Heart right ventricle (tissue), 16 donors: Measurements from ENCODE around the gene ZBED6. TPM values are rescaled to one million over a fixed set of nuclear protein-coding genes. Genes with fewer than 3 reads are reported as not detected.

Source experiments
- ATAC-seq, 8 donors: fragments of 200-7000 bp; cut with Tn5 transposase; one replicate each; pipeline ENCODE4 v1.9.1; 2020; ENCODE audit warnings: mild to moderate bottlenecking in 8 of 8, moderate library complexity in 8 of 8, moderate number of reproducible peaks in 1 of 8
- DNase-seq, 2 donors: peaks; one replicate each; pipeline ENCODE4 v3.0.0-alpha.2; 2020
- H3K27ac ChIP-seq, 10 donors: fragments of 200-600 bp; sonication (generic) in 2 of 10; one replicate each; pipeline versions ENCODE4 v1.5.0 to v1.8.0; 2020 to 2022; ENCODE audit warnings: mild to moderate bottlenecking in 3 of 10
- H3K27me3 ChIP-seq, 7 donors: fragments of 200-600 bp; one replicate each; pipeline ENCODE4 v1.8.0; 2021 to 2022; ENCODE audit warnings: mild to moderate bottlenecking in 2 of 7
- H3K36me3 ChIP-seq, 9 donors: fragments of 200-600 bp; sonication (generic) in 1 of 9; one replicate each; pipeline versions ENCODE4 v1.5.0 to v1.8.0; 2020 to 2022; ENCODE audit warnings: mild to moderate bottlenecking in 2 of 9
- H3K4me1 ChIP-seq, 9 donors: fragments of 200-600 bp; sonication (generic) in 1 of 9; one replicate each; pipeline versions ENCODE4 v1.5.0 to v1.8.0; 2020 to 2022; ENCODE audit warnings: mild to moderate bottlenecking in 4 of 9
- H3K4me3 ChIP-seq, 10 donors: fragments of 200-600 bp; sonication (generic) in 2 of 10; one replicate each; pipeline versions ENCODE4 v1.5.0 to v1.8.0; 2020 to 2022; ENCODE audit warnings: mild to moderate bottlenecking in 7 of 10, moderate library complexity in 2 of 10
- H3K9me3 ChIP-seq, 11 donors: fragments of 200-600 bp in 10 of 11; sonication (generic) in 2 of 11; one replicate each; pipeline versions ENCODE4 v1.5.0 to v1.8.0; 2013 to 2022; ENCODE audit warnings: mild to moderate bottlenecking in 2 of 11, control low read depth in 1 of 11, moderate library complexity in 1 of 11
- WGBS, 2 donors: extraction: QIAGEN DNeasy Blood & Tissue Kit; methylation state at CpG; one replicate each; pipeline ENCODE4 v1.1.7; 2013; ENCODE audit warnings: inconsistent platforms in 1 of 2; 5-methylcytosine and 5-hydroxymethylcytosine counted together
- intact Hi-C, 10 donors: fragments of 100-400 bp; cut with DNase I; formaldehyde crosslinking; loops; one replicate each; pipeline versions ENCODE4 v1.11.1 to v1.14.2; 2022
- polyA plus RNA-seq, 2 donors: library from polyadenylated mRNA; stranded (reverse); fragments of 200-250 nt; gene quantifications; one replicate each; pipeline ENCODE4 v1.2.3, GENCODE V29; 2013
- total RNA-seq, 10 donors: library from RNA; stranded (reverse); fragmentation: NEBNext Ultra II Directional in 3 of 10; extraction: Animal tissue kit (Norgen Biotek cat#: 25700) in 3 of 10; gene quantifications; one replicate each; pipeline versions ENCODE4 v1.2.1 to v1.2.4, GENCODE V29; 2021 to 2023
- TF ChIP-seq, protein P1 (sequence below), 9 donors: fragments of 200-600 bp; sonication (generic) in 2 of 9; IDR thresholded peaks; one replicate each; pipeline versions ENCODE4 v1.5.0 to v1.8.0; 2021 to 2022; ENCODE audit warnings: antibody characterized with exemption in 9 of 9, mild to moderate bottlenecking in 5 of 9, moderate library complexity in 1 of 9
- donor health status: Arrhythmogenic right ventricular cardiomyopathy.
- donor health status: ischemic (EF 13 %, LVEDD 7.1; RV severe dilation, severe dysfunction).
- donor health status: healthy with polysubstance abuse.
- donor health status: DM: no; HTN: yes; CAD: no.
- donor health status: DM: no; HTN: no; CAD: no.
- donor health status: ischemic (EF 25% LVEDD 6.9; RV normal size, moderate dysfunction).
- donor health status: ischemic (EF 25% LVEDD 5.7; RV mildly dilated, moderate dysfunction).
- donor health status: healthy.
- donor health status: DM: yes; HTN: yes; CAD: no.
- donor health status: Ischemic cardiomyopathy.
- donor health status: ischemic (EF 35%, LVEDD 5.7; RV mildly dilated, moderate dysfunction).
- donor health status: nonischemic (EF 11% LVEDD 7.7; RV severe dilation, severe dysfunction).
- donor health status: DM: yes; HTN: yes; CAD: no.
- donor health status: PGD.
- donor health status: ischemic (EF 29% LVEDD 5.4; RV normal size, mild dysfunction).
- donor health status: nonischemic (EF 23%, LVEDD 6.1; RV moderate dilation, normal function).

Gene ZBED6
- total and polyA plus RNA-seq, 12 donors: 0.51 to 19.4 (median 12.6) TPM

DNA sequence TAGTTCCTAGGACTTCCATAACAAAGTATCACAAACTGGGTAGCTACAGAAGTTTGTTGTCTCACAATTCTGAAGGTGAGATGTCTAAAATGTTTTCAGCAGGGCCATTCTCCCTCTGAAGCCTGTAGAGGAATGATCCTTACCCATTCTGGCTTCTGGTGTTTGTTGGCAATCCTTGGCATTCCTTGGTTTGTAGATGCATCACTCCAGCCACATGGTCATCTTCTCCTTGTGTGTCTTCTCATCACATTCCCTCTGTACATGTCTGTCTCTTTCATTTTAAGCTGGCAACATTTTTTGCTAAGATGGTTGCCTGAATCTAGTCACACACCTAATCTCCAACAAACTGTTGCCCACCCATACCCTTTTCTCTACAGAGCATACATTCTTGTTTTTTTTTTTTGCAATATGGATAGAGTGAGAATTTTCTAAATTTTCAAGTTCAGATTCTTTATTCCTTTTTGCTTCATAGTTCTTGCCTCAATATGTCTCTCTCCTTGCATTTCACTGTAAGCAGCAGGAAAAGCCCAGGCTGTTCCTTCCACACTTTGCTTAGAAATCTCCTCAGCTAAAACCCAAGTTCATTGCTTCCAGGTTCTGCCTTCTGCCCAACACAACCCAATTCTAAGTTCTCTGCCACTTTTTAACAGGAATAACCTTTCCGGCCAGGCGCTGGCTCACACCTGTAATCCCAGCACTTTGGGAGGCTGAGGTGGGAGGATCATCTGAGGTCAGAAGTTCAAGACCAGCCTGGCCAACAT, 18.3 kb downstream of the ZBED6 start:
- ATAC-seq (no peak), DNase-seq (no peak)
- Histone ChIP-seq H3K9me3 (no peaks in the 10 kb centered on the region), H3K4me1 (peaks cover 0 to 5% (median 0%) of the 10 kb centered on the region in 9 donors), H3K27ac (no peak overlapping the region), H3K27me3 (no peaks in the 10 kb centered on the region), H3K36me3 (peaks cover 0 to 95% (median 35%) of the 10 kb centered on the region in 9 donors), H3K4me3 (no peak overlapping the region)
- TF ChIP-seq, protein P1, sequence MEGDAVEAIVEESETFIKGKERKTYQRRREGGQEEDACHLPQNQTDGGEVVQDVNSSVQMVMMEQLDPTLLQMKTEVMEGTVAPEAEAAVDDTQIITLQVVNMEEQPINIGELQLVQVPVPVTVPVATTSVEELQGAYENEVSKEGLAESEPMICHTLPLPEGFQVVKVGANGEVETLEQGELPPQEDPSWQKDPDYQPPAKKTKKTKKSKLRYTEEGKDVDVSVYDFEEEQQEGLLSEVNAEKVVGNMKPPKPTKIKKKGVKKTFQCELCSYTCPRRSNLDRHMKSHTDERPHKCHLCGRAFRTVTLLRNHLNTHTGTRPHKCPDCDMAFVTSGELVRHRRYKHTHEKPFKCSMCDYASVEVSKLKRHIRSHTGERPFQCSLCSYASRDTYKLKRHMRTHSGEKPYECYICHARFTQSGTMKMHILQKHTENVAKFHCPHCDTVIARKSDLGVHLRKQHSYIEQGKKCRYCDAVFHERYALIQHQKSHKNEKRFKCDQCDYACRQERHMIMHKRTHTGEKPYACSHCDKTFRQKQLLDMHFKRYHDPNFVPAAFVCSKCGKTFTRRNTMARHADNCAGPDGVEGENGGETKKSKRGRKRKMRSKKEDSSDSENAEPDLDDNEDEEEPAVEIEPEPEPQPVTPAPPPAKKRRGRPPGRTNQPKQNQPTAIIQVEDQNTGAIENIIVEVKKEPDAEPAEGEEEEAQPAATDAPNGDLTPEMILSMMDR (IDR thresholded peaks at IDR 0.05): no peak
- intact Hi-C loops: no loop called here
- 98% methylated on average over 2 of the region's 2 CpGs for WGBS, 2 donors

DNA sequence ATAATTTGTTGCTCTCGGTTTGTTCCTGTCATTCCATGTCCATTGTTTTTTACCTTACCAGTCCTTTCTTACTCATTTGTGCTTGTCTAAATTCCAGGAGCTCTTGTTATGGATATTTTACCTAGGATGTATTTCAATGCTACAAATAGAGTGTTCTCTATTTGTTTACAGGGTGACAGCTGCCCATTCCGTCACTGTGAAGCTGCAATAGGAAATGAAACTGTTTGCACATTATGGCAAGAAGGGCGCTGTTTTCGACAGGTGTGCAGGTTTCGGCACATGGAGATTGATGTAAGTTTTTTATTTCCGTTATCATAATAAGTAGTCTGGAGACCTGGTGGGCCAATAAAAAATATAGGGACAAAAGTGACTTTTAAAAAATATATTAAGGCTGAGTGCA, 23.0 kb downstream of the ZBED6 start:
- no peak for ATAC-seq
- Histone ChIP-seq H3K27ac (no peak overlapping the region), H3K9me3 (no peaks in the 10 kb centered on the region), H3K4me1 (peaks cover 0 to 8% (median 0%) of the 10 kb centered on the region in 9 donors), H3K4me3 (no peak overlapping the region), H3K36me3 (peaks cover 0 to 100% (median 71%) of the 10 kb centered on the region in 9 donors), H3K27me3 (no peaks in the 10 kb centered on the region)
- intact Hi-C loops: no loop called here
- TF ChIP-seq, protein P1 (IDR thresholded peaks at IDR 0.05): no peak
- DNase-seq: no peak
- WGBS, 2 donors: 88 to 93% methylated on average over 6 of the region's 6 CpGs

DNA sequence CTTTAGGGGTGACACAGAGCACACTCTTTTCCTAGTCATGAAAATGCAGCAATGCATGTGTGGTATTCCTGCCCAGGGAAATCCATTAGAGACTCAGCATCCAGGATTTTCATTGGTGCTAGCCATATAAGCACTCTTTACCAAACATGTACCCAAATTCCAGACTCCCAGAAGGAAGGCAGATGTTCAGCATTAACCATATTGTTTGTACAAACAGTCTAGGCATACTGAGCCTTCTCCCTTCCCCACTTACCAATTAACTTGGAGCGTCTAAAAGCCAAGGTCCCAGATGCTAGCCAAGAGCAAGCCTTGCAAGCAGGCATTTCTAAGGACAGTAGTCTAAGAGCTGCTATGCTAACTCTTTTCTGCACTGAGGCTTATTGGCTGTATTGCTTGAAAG, 27.9 kb downstream of the ZBED6 start:
- intact Hi-C loops: no loop called here
- WGBS, 2 donors: 81 to 96% methylated on average over 1 of the region's 1 CpG
- H3K9me3 ChIP-seq: no peaks in the 10 kb centered on the region
- no peak overlapping the region for H3K27ac ChIP-seq
- no peaks in the 10 kb centered on the region for H3K27me3 ChIP-seq
- TF ChIP-seq, protein P1 (IDR thresholded peaks at IDR 0.05): no peak
- no peak for ATAC-seq
- H3K4me1 ChIP-seq: peaks cover 0 to 12% (median 0%) of the 10 kb centered on the region in 9 donors
- no peak for DNase-seq
- no peak overlapping the region for H3K4me3 ChIP-seq
- H3K36me3 ChIP-seq: peaks cover 0 to 100% (median 64%) of the 10 kb centered on the region in 9 donors

DNA sequence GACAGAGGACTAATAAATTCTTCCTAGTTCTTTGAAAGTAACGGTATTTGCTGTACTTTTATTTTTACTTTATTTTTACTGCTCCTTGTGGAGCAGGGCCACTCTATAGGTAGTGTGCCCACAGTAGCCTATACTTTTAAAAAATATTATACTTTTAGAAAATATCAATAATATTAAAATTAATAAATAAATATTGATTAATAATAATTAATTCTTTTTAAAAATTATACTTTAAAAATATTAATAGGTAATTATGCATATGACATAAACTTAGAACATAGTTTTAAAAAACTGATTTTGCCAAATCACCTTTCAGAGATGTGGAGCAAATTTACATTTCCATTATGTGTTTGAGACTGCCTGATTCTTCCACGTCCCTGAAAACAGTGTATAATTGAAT, 30.8 kb downstream of the ZBED6 start:
- H3K27ac ChIP-seq: no peak overlapping the region
- H3K4me3 ChIP-seq: no peak overlapping the region
- H3K9me3 ChIP-seq: no peaks in the 10 kb centered on the region
- no peaks in the 10 kb centered on the region for H3K27me3 ChIP-seq
- intact Hi-C loops: no loop called here
- H3K36me3 ChIP-seq: peaks cover 0 to 100% (median 63%) of the 10 kb centered on the region in 9 donors
- ATAC-seq: no peak
- WGBS, 2 donors: 89 to 92% methylated on average over 2 of the region's 2 CpGs
- peaks cover 0 to 22% (median 0%) of the 10 kb centered on the region in 9 donors for H3K4me1 ChIP-seq
- no peak for DNase-seq
- TF ChIP-seq, protein P1 (IDR thresholded peaks at IDR 0.05): no peak
